ENCODE results near the gene CENPO.

Gene CENPO

GRCh38 chr2:24863641-24864040 is 70.4 kb downstream of the CENPO start:
- peak; percentile 21 for DNase-seq (ENCODE audit: low read depth)

DNA sequence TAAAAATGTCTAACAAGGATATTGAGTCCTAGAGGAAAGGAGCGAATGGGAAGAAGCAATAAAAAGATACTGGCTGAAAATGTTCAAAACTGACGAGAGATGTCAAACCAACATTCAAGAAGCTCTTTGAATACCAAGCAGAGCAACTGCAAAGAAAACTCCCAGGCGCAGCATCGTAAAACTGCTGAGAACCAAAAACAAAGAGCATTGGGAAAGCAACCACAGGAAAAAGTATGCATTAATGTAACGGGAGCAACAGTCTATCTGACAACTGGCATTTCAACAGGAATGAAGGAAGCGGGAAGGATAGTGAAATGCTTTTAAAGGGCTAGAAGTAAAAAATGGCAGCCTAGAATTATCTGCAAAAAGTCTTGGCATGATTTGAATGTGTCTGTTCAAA is 73.7 kb downstream of the CENPO start:
- DNase-seq (ENCODE audit: low read depth): no peak

DNA sequence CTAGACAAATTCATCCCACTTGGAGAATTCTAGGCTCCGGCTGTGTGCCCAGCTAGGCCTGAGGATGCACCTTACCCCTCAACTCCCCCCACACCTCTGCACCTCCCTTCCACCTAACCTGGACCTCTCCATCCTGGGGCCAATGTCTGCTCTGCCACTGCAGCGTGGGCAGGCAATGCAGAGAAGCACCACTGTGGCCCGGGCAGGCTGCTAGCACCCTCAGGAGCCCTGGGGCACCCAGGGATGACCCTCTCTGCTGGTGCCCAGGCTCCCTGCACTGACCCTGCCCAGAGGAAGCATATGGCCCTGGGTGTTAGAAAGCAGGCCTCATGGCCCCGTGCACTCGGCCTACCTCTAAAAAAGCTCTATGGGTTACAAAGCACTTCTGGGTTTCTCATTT is 77.2 kb downstream of the CENPO start:
- DNase-seq (ENCODE audit: low read depth): no peak

DNA sequence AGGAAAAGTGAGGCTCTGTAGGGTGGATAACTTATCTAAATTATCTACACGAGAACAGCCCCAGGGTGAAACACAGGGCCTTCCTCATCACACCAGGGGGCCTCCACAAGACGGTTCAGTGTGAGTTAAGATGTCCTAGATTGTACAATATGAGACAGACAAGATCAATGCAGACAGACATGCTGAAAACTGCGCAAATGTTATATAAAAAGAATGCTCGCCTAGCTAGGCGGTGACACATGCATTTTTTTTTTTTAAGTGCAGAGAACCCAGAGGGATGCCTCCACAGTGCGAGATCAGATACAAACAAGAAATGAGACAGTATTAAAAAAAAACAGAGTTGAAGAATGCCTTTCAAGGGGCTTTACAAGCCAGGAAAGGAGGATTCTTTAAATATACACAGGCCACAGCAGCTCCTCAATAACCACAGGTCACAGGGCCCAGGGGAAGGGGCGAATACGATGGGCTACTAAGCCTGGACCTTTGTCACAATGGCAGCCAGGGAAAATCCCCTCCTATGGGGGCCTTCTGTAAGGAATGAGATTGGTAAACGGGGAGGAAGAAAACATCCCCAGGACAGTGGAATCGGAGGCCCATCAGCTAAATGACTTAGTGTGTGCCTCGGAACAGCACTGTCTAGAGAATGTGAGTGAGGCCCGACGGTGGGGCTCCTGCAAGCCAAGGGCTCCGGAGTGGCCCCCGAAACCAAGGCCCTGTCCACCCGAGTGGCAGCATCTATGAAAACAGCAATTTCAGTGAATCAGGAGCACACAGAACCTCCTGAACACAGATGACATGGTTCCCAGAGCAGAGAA is 77.9 kb downstream of the CENPO start:
- DNase-seq (ENCODE audit: low read depth): no peak

GRCh38 chr2:24871852-24872333 is 78.7 kb downstream of the CENPO start:
- no peak for DNase-seq (ENCODE audit: low read depth)
